Rectal smooth muscle tissue (tissue), 1 donor: Measurements from ENCODE around the gene LGALS9B.
"Not testable (repeated sequence)": the region's sequence is repeated elsewhere in the genome, so short reads cannot be mapped to it uniquely, and the experiment has no call there.

Experiments used
- H3K27ac ChIP-seq: one replicate; pipeline ENCODE4 v1.7.0; 2013; ENCODE audit warnings: low read depth, low read length, inconsistent platforms
- H3K27me3 ChIP-seq: one replicate; pipeline ENCODE4 v1.7.0; 2013; ENCODE audit warnings: low read length; ENCODE audit not compliant: control insufficient read depth, insufficient read depth
- H3K36me3 ChIP-seq: one replicate; pipeline ENCODE4 v1.7.0; 2013; ENCODE audit warnings: low read length; ENCODE audit not compliant: control insufficient read depth, insufficient read depth
- H3K4me1 ChIP-seq: one replicate; pipeline ENCODE4 v1.7.0; 2013; ENCODE audit warnings: low read length; ENCODE audit not compliant: control insufficient read depth, insufficient read depth
- H3K4me3 ChIP-seq: one replicate; pipeline ENCODE4 v1.7.0; 2013; ENCODE audit warnings: low read length
- H3K9ac ChIP-seq: one replicate; pipeline ENCODE4 v1.7.0; 2013; ENCODE audit warnings: low read length

LGALS9B gene

GRCh38 chr17:20464854-20465414, 2.4 kb downstream of the LGALS9B start:
- not testable (repeated sequence) for H3K27ac ChIP-seq, H3K27me3 ChIP-seq, H3K36me3 ChIP-seq, H3K4me3 ChIP-seq, H3K4me1 ChIP-seq, H3K9ac ChIP-seq

GRCh38 chr17:20462158-20462557, 5.2 kb downstream of the LGALS9B start:
- H3K9ac ChIP-seq, H3K27ac ChIP-seq, H3K4me3 ChIP-seq, H3K4me1 ChIP-seq, H3K36me3 ChIP-seq, H3K27me3 ChIP-seq: not testable (repeated sequence)

GRCh38 chr17:20457848-20458381, 9.4 kb downstream of the LGALS9B start:
- H3K9ac ChIP-seq, H3K27me3 ChIP-seq, H3K4me1 ChIP-seq, H3K27ac ChIP-seq, H3K36me3 ChIP-seq, H3K4me3 ChIP-seq: not testable (repeated sequence)

GRCh38 chr17:20455106-20455505, 12.2 kb downstream of the LGALS9B start:
- not testable (repeated sequence) for H3K36me3 ChIP-seq, H3K4me3 ChIP-seq, H3K27ac ChIP-seq, H3K9ac ChIP-seq, H3K4me1 ChIP-seq, H3K27me3 ChIP-seq

- H3K27me3 ChIP-seq, H3K4me3 ChIP-seq, H3K4me1 ChIP-seq, H3K27ac ChIP-seq, H3K36me3 ChIP-seq, H3K9ac ChIP-seq: not testable (repeated sequence)
Observed at GRCh38 chr17:20453820-20454434, 13.4 kb downstream of the LGALS9B start.

- H3K4me1 ChIP-seq, H3K27me3 ChIP-seq, H3K36me3 ChIP-seq, H3K9ac ChIP-seq, H3K27ac ChIP-seq, H3K4me3 ChIP-seq: not testable (repeated sequence)
Observed at GRCh38 chr17:20450852-20451251, 16.5 kb downstream of the LGALS9B start.

GRCh38 chr17:20447534-20448321, 19.6 kb downstream of the LGALS9B start:
- H3K4me1 ChIP-seq, H3K4me3 ChIP-seq, H3K9ac ChIP-seq, H3K27ac ChIP-seq, H3K36me3 ChIP-seq, H3K27me3 ChIP-seq: not testable (repeated sequence)

GRCh38 chr17:20446895-20447294, 20.4 kb downstream of the LGALS9B start:
- not testable (repeated sequence) for H3K4me3 ChIP-seq, H3K4me1 ChIP-seq, H3K36me3 ChIP-seq, H3K27me3 ChIP-seq, H3K9ac ChIP-seq, H3K27ac ChIP-seq

GRCh38 chr17:20444581-20445236, 22.6 kb downstream of the LGALS9B start:
- not testable (repeated sequence) for H3K36me3 ChIP-seq, H3K27me3 ChIP-seq, H3K4me1 ChIP-seq, H3K9ac ChIP-seq, H3K4me3 ChIP-seq, H3K27ac ChIP-seq

- not testable (repeated sequence) for H3K27ac ChIP-seq, H3K36me3 ChIP-seq, H3K27me3 ChIP-seq, H3K9ac ChIP-seq, H3K4me1 ChIP-seq, H3K4me3 ChIP-seq
Observed at GRCh38 chr17:20444173-20444572, 23.2 kb downstream of the LGALS9B start.

GRCh38 chr17:20443632-20444031, 23.7 kb downstream of the LGALS9B start:
- H3K9ac ChIP-seq, H3K27ac ChIP-seq, H3K36me3 ChIP-seq, H3K27me3 ChIP-seq, H3K4me3 ChIP-seq, H3K4me1 ChIP-seq: not testable (repeated sequence)

- H3K4me3 ChIP-seq, H3K27me3 ChIP-seq, H3K36me3 ChIP-seq, H3K4me1 ChIP-seq, H3K27ac ChIP-seq, H3K9ac ChIP-seq: not testable (repeated sequence)
Observed at GRCh38 chr17:20440665-20441064, 26.7 kb downstream of the LGALS9B start.
